Measurements from ENCODE around the gene POT1. TPM values are rescaled to one million over a fixed set of nuclear protein-coding genes. Genes with fewer than 3 reads are reported as not detected.

POT1 gene
- total and polyA plus RNA-seq, 2 of the 13 experiments (the other 11 are each of a cell fraction or from before 2014, with no cell fraction given) = 21.7 to 23.4 TPM

DNA sequence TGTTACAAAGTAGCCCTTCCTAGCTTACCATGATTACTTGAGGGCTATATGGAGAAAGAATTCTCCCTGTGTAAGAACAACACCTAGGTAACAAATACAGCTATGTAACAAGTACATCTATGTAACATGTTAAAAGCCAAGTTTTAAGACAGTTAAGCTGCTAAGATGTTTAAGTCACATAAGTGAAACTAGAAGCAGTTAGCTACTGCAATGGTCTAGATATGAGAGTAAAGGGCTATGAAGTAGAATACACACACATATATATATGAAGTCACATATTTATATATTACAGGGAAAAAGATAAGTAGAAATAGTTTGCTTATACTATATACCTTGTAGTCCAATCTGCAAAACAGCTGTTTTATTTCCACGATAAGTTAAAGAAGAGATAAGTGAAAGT, 14.4 kb downstream of the POT1 start:
- H3K36me3 ChIP-seq (replicated peaks in 1 of 2; ENCODE audit: control insufficient read depth in 1 of 2, insufficient read depth in 2 of 2, low read length in 2 of 2) = no peaks in the 10 kb centered on the region; a peak in 2 of 5 replicates
- DNase-seq (ENCODE audit: low spot score) = no peak
- ChIA-PET POLR2A (no interaction called here), CTCF (ENCODE audit: low intra/inter-chr PET ratio, low total read pairs) (no interaction called here)
- no peak overlapping the region for H3K4me3 ChIP-seq (replicated peaks in 1 of 3; ENCODE audit: insufficient read depth in 1 of 3, low read depth in 2 of 3, low read length in 3 of 3)
- no peak overlapping the region for H2AFZ ChIP-seq (ENCODE audit: low read length)
- TF ChIP-seq ATRX (CRISPR knock-in tag; IDR thresholded peaks at IDR 0.05; ENCODE audit: borderline replicate concordance) (no peak), FOXO1 (CRISPR knock-in tag; IDR thresholded peaks at IDR 0.05) (no peak)
- no peaks in the 10 kb centered on the region for H3K4me1 ChIP-seq (ENCODE audit: insufficient read depth, low read length)
- H3K4me2 ChIP-seq (ENCODE audit: low read depth, low read length) = no peak overlapping the region
- peaks cover 6% of the 10 kb centered on the region for H3K79me2 ChIP-seq (ENCODE audit: insufficient read depth, low read length)
- H3K9ac ChIP-seq (ENCODE audit: insufficient read depth, low read depth, low read length) = no peak overlapping the region
- intact Hi-C loops (cut with micrococcal nuclease; ENCODE audit: unreplicated experiment) (no loop called here), in situ Hi-C loops (cut with HindIII; ENCODE audit: extremely low pct_ligation_motif_present, low pct_unique_long_range_greater_than_20kb) (no loop called here)
- 98% methylated on average over 1 of the region's 1 CpG for WGBS (ENCODE audit: low lambda C conversion rate)
- H3K9me3 ChIP-seq (ENCODE audit: low read length) = no peaks in the 10 kb centered on the region
- ATAC-seq = no peak
- H3K27me3 ChIP-seq (ENCODE audit: control insufficient read depth in 1 of 2, insufficient read depth in 2 of 2, low read length in 2 of 2) = no peaks in the 10 kb centered on the region
- no peak overlapping the region for H3K27ac ChIP-seq (ENCODE audit: extremely low read length, insufficient read depth, low read length)
- no peaks in the 10 kb centered on the region for H4K20me1 ChIP-seq (ENCODE audit: insufficient read depth, low read length)
- FAIRE-seq = no peak
- BruUV-seq (replicated peaks) = no TSS peak

DNA sequence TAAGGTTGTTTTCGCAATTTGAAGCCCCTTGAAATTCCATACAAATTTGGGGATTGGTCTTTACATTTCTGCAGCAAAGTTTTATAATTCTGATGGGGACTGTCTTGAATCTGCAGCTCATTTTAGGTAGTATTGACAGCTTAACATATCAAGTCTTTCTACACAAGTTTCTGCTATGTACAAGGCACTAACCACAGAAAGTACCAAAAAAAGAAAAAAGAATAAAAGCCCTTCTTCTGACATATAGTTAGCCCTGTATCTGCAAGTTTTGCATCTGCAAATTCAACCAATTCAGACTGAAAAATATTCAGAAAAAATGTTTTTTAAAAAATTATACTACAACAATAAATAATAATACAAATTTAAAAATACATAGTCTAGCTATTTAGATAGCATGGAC, 15.3 kb downstream of the POT1 start:
- Histone ChIP-seq H3K36me3 (replicated peaks in 1 of 2; ENCODE audit: control insufficient read depth in 1 of 2, insufficient read depth in 2 of 2, low read length in 2 of 2) (no peaks in the 10 kb centered on the region; a peak in 2 of 5 replicates), H3K9ac (ENCODE audit: insufficient read depth, low read depth, low read length) (no peak overlapping the region), H3K79me2 (ENCODE audit: insufficient read depth, low read length) (no peaks in the 10 kb centered on the region), H3K27me3 (ENCODE audit: control insufficient read depth in 1 of 2, insufficient read depth in 2 of 2, low read length in 2 of 2) (no peaks in the 10 kb centered on the region), H3K27ac (ENCODE audit: extremely low read length, insufficient read depth, low read length) (no peak overlapping the region), H3K4me3 (replicated peaks in 1 of 3; ENCODE audit: insufficient read depth in 1 of 3, low read depth in 2 of 3, low read length in 3 of 3) (no peak overlapping the region), H3K4me1 (ENCODE audit: insufficient read depth, low read length) (no peaks in the 10 kb centered on the region), H2AFZ (ENCODE audit: low read length) (no peak overlapping the region), H3K4me2 (ENCODE audit: low read depth, low read length) (no peak overlapping the region), H4K20me1 (ENCODE audit: insufficient read depth, low read length) (no peaks in the 10 kb centered on the region), H3K9me3 (ENCODE audit: low read length) (no peaks in the 10 kb centered on the region)
- WGBS (ENCODE audit: low lambda C conversion rate) = 26% methylated on average over 1 of the region's 1 CpG
- ChIA-PET CTCF (ENCODE audit: low intra/inter-chr PET ratio, low total read pairs) (no interaction called here), POLR2A (no interaction called here)
- intact Hi-C loops (cut with micrococcal nuclease; ENCODE audit: unreplicated experiment) = no loop called here
- in situ Hi-C loops (cut with HindIII; ENCODE audit: extremely low pct_ligation_motif_present, low pct_unique_long_range_greater_than_20kb) = no loop called here
- no peak for ATAC-seq
- no peak for DNase-seq (ENCODE audit: low spot score)
- no TSS peak for BruUV-seq (replicated peaks)
- TF ChIP-seq, protein P1, sequence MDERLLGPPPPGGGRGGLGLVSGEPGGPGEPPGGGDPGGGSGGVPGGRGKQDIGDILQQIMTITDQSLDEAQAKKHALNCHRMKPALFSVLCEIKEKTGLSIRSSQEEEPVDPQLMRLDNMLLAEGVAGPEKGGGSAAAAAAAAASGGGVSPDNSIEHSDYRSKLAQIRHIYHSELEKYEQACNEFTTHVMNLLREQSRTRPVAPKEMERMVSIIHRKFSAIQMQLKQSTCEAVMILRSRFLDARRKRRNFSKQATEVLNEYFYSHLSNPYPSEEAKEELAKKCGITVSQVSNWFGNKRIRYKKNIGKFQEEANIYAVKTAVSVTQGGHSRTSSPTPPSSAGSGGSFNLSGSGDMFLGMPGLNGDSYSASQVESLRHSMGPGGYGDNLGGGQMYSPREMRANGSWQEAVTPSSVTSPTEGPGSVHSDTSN (CRISPR knock-in tag; IDR thresholded peaks at IDR 0.05) = no peak
- TF ChIP-seq ZKSCAN1 (IDR thresholded peaks at IDR 0.05; ENCODE audit: low read length) (no peak), BRCA1 (CRISPR knock-in tag; IDR thresholded peaks at IDR 0.05) (no peak), NR2F6 (IDR thresholded peaks at IDR 0.05) (no peak), NR2F6 (CRISPR knock-in tag; IDR thresholded peaks at IDR 0.05) (no peak), RCOR2 (CRISPR knock-in tag; IDR thresholded peaks at IDR 0.05) (no peak), ZBTB7A (CRISPR knock-in tag; IDR thresholded peaks at IDR 0.05) (no peak)
- TF ChIP-seq, protein P2, sequence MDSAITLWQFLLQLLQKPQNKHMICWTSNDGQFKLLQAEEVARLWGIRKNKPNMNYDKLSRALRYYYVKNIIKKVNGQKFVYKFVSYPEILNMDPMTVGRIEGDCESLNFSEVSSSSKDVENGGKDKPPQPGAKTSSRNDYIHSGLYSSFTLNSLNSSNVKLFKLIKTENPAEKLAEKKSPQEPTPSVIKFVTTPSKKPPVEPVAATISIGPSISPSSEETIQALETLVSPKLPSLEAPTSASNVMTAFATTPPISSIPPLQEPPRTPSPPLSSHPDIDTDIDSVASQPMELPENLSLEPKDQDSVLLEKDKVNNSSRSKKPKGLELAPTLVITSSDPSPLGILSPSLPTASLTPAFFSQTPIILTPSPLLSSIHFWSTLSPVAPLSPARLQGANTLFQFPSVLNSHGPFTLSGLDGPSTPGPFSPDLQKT (CRISPR knock-in tag; IDR thresholded peaks at IDR 0.05; ENCODE audit: borderline replicate concordance) = no peak
- TF ChIP-seq, protein P3, sequence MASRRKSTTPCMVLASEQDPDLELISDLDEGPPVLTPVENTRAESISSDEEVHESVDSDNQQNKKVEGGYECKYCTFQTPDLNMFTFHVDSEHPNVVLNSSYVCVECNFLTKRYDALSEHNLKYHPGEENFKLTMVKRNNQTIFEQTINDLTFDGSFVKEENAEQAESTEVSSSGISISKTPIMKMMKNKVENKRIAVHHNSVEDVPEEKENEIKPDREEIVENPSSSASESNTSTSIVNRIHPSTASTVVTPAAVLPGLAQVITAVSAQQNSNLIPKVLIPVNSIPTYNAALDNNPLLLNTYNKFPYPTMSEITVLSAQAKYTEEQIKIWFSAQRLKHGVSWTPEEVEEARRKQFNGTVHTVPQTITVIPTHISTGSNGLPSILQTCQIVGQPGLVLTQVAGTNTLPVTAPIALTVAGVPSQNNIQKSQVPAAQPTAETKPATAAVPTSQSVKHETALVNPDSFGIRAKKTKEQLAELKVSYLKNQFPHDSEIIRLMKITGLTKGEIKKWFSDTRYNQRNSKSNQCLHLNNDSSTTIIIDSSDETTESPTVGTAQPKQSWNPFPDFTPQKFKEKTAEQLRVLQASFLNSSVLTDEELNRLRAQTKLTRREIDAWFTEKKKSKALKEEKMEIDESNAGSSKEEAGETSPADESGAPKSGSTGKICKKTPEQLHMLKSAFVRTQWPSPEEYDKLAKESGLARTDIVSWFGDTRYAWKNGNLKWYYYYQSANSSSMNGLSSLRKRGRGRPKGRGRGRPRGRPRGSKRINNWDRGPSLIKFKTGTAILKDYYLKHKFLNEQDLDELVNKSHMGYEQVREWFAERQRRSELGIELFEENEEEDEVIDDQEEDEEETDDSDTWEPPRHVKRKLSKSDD (CRISPR knock-in tag; IDR thresholded peaks at IDR 0.05; ENCODE audit: low read depth) = no peak
- no peak for FAIRE-seq

Measured in HepG2 (cell line).